DND-41 (cell line): ENCODE measurements around the gene CDC23.

Experiments
- ATAC-seq: fragments of 200-7000 bp; cut with Tn5 transposase; 3 replicates; pipeline ENCODE4 v1.9.1; 2021; ENCODE audit warnings: low read depth; ENCODE audit not compliant: insufficient read depth
- DNase-seq: peaks from one replicate; pipeline ENCODE4 v3.0.0-alpha.2; 2020
- H2AFZ ChIP-seq: 2 replicates; pipeline ENCODE4 v1.6.0; 2012; ENCODE audit warnings: low read depth, low read length
- H3K27ac ChIP-seq: 2 replicates; pipeline ENCODE4 v1.5.1; 2012; ENCODE audit warnings: low read length, inconsistent platforms
- H3K27me3 ChIP-seq: fragments of 200-600 bp; sonication (generic); 2 replicates; pipeline ENCODE4 v1.6.0; 2012; ENCODE audit warnings: low read length, mild to moderate bottlenecking, inconsistent platforms; ENCODE audit not compliant: insufficient read depth, poor library complexity
- H3K36me3 ChIP-seq: 2 replicates; pipeline ENCODE4 v1.5.1; 2012; ENCODE audit warnings: low read length, inconsistent platforms; ENCODE audit not compliant: insufficient read depth
- H3K4me1 ChIP-seq: 2 replicates; pipeline ENCODE4 v1.5.1; 2012; ENCODE audit warnings: mild to moderate bottlenecking, low read length; ENCODE audit not compliant: insufficient read depth
- H3K4me2 ChIP-seq: 2 replicates; pipeline ENCODE4 v1.6.0; 2012; ENCODE audit warnings: mild to moderate bottlenecking, moderate library complexity, low read length, inconsistent platforms; ENCODE audit not compliant: insufficient read depth
- H3K4me3 ChIP-seq, 2 experiments: fragments of 200-600 bp in 1 of 2; shearing (Covaris generic) in 1 of 2; 2 replicates each; pipeline ENCODE4 v1.5.1; 2012 to 2016; ENCODE audit warnings: inconsistent platforms in 2 of 2, low read length in 2 of 2, mild to moderate bottlenecking in 2 of 2, low read depth in 1 of 2, moderate library complexity in 1 of 2
- H3K79me2 ChIP-seq: 2 replicates; pipeline ENCODE4 v1.6.0; 2012; ENCODE audit warnings: low read length, inconsistent platforms; ENCODE audit not compliant: insufficient read depth
- H3K9ac ChIP-seq: 2 replicates; pipeline ENCODE4 v1.6.0; 2012; ENCODE audit warnings: low read depth, mild to moderate bottlenecking, inconsistent platforms, low read length, moderate library complexity
- H3K9me3 ChIP-seq: 2 replicates; pipeline ENCODE4 v1.5.1; 2012; ENCODE audit warnings: low read length, moderate library complexity, mild to moderate bottlenecking, inconsistent platforms; ENCODE audit not compliant: insufficient read depth, severe bottlenecking
- H4K20me1 ChIP-seq: 2 replicates; pipeline ENCODE4 v1.6.0; 2012; ENCODE audit warnings: low read length; ENCODE audit not compliant: insufficient read depth
- CTCF ChIP-seq: IDR thresholded peaks from 2 replicates; pipeline ENCODE4 v1.5.1; 2012; ENCODE audit warnings: borderline replicate concordance, low read length, moderate library complexity, mild to moderate bottlenecking; ENCODE audit not compliant: poor library complexity, severe bottlenecking; ENCODE audit errors: extremely low read depth
- EZH2 ChIP-seq: IDR thresholded peaks from 3 replicates; pipeline ENCODE4 v1.6.1; 2012; ENCODE audit warnings: borderline replicate concordance, low read depth, mild to moderate bottlenecking, moderate library complexity, low read length, inconsistent platforms; ENCODE audit not compliant: severe bottlenecking

CDC23 gene

GRCh38 chr5:138141734-138142133 is 71.4 kb downstream of the CDC23 start:
- no peak overlapping the region for H2AFZ ChIP-seq
- H3K9ac ChIP-seq: no peak overlapping the region
- H3K79me2 ChIP-seq: no peaks in the 10 kb centered on the region
- no peaks in the 10 kb centered on the region for H3K36me3 ChIP-seq
- H3K4me2 ChIP-seq: no peak overlapping the region
- no peaks in the 10 kb centered on the region for H4K20me1 ChIP-seq
- H3K4me1 ChIP-seq: no peaks in the 10 kb centered on the region
- no peak overlapping the region for H3K4me3 ChIP-seq
- H3K9me3 ChIP-seq: no peaks in the 10 kb centered on the region
- ATAC-seq: no peak
- H3K27me3 ChIP-seq: no peaks in the 10 kb centered on the region
- H3K27ac ChIP-seq: no peak overlapping the region
- DNase-seq: no peak
- TF ChIP-seq EZH2 (no peak), CTCF (no peak)

GRCh38 chr5:138140268-138140667 is 72.9 kb downstream of the CDC23 start:
- no peaks in the 10 kb centered on the region for H3K9me3 ChIP-seq
- no peaks in the 10 kb centered on the region for H3K79me2 ChIP-seq
- H3K9ac ChIP-seq: no peak overlapping the region
- no peak for DNase-seq
- H3K4me1 ChIP-seq: no peaks in the 10 kb centered on the region
- no peak overlapping the region for H3K4me2 ChIP-seq
- no peaks in the 10 kb centered on the region for H3K36me3 ChIP-seq
- no peaks in the 10 kb centered on the region for H3K27me3 ChIP-seq
- H4K20me1 ChIP-seq: no peaks in the 10 kb centered on the region
- H3K4me3 ChIP-seq: no peak overlapping the region
- no peak overlapping the region for H2AFZ ChIP-seq
- no peak for ATAC-seq
- H3K27ac ChIP-seq: no peak overlapping the region
- TF ChIP-seq EZH2: no peak
- no peak for TF ChIP-seq CTCF

GRCh38 chr5:138139781-138140090 is 73.4 kb downstream of the CDC23 start:
- H3K4me2 ChIP-seq: no peak overlapping the region
- no peak overlapping the region for H3K27ac ChIP-seq
- no peak overlapping the region for H3K9ac ChIP-seq
- no peaks in the 10 kb centered on the region for H3K4me1 ChIP-seq
- no peak overlapping the region for H2AFZ ChIP-seq
- no peaks in the 10 kb centered on the region for H4K20me1 ChIP-seq
- no peaks in the 10 kb centered on the region for H3K27me3 ChIP-seq
- ATAC-seq (no peak), DNase-seq (no peak)
- no peaks in the 10 kb centered on the region for H3K79me2 ChIP-seq
- TF ChIP-seq EZH2 (no peak), CTCF (no peak)
- H3K9me3 ChIP-seq: no peaks in the 10 kb centered on the region
- no peaks in the 10 kb centered on the region for H3K36me3 ChIP-seq
- no peak overlapping the region for H3K4me3 ChIP-seq
